ENCODE results near the gene LIN7B. TPM values are rescaled to one million over a fixed set of nuclear protein-coding genes. Genes with fewer than 3 reads are reported as not detected.
"Not testable (repeated sequence)": the region's sequence is repeated elsewhere in the genome, so short reads cannot be mapped to it uniquely, and the experiment has no call there.

The LIN7B gene
- total and polyA plus RNA-seq, 2 of the 13 experiments (the other 11 are each of a cell fraction or from before 2014, with no cell fraction given): 5.3 to 7.6 TPM

GRCh38 chr19:49126575-49126974, 12.4 kb downstream of the LIN7B start:
- in situ Hi-C loops (cut with HindIII; ENCODE audit: extremely low pct_ligation_motif_present, low pct_unique_long_range_greater_than_20kb): no loop called here
- H3K9ac ChIP-seq (ENCODE audit: insufficient read depth, low read depth, low read length): no peak overlapping the region
- POLR2A ChIA-PET: interaction anchor here (3.2 kb wide), 1 partner anchor 12 kb away, joined by 12 read pairs; the partner anchor contains the start of gene LIN7B
- CTCF ChIA-PET (ENCODE audit: low intra/inter-chr PET ratio, low total read pairs): no interaction called here
- TF ChIP-seq KDM1A (CRISPR knock-in tag; IDR thresholded peaks at IDR 0.05): peak; percentile 57; the same call in 1 of the 2 replicates
- TF ChIP-seq ZNF629 (CRISPR knock-in tag; conservative IDR thresholded peaks at IDR 0.05): peak; percentile 97
- no peak for TF ChIP-seq IKZF4 (CRISPR knock-in tag; IDR thresholded peaks at IDR 0.05; ENCODE audit: borderline replicate concordance, low read depth, not compliant biosample characterization)
- peak; percentile 74 for TF ChIP-seq ZMYM3 (CRISPR knock-in tag; IDR thresholded peaks at IDR 0.05)
- no peak overlapping the region for H3K4me3 ChIP-seq (replicated peaks in 1 of 3; ENCODE audit: insufficient read depth in 1 of 3, low read depth in 2 of 3, low read length in 3 of 3)
- intact Hi-C loops (cut with micrococcal nuclease; ENCODE audit: unreplicated experiment): loop anchor here (5.0 kb wide), 1 partner anchor 71 kb away; no protein-coding TSS in a partner anchor
- H3K36me3 ChIP-seq (replicated peaks in 1 of 2; ENCODE audit: control insufficient read depth in 1 of 2, insufficient read depth in 2 of 2, low read length in 2 of 2): no peaks in the 10 kb centered on the region; a peak in 1 of 5 replicates
- H3K4me2 ChIP-seq (ENCODE audit: low read depth, low read length): no peak overlapping the region
- H2AFZ ChIP-seq (ENCODE audit: low read length): no peak overlapping the region
- BruUV-seq (replicated peaks): no TSS peak
- peaks cover 49% of the 10 kb centered on the region for H3K4me1 ChIP-seq (ENCODE audit: insufficient read depth, low read length)
- no peaks in the 10 kb centered on the region for H4K20me1 ChIP-seq (ENCODE audit: insufficient read depth, low read length)
- WGBS (ENCODE audit: low lambda C conversion rate): 65% methylated on average over 4 of the region's 4 CpGs
- H3K27ac ChIP-seq (ENCODE audit: extremely low read length, insufficient read depth, low read length): no peak overlapping the region
- H3K27me3 ChIP-seq (ENCODE audit: control insufficient read depth in 1 of 2, insufficient read depth in 2 of 2, low read length in 2 of 2): no peaks in the 10 kb centered on the region
- no peaks in the 10 kb centered on the region for H3K9me3 ChIP-seq (ENCODE audit: low read length)
- ATAC-seq (no peak), DNase-seq (ENCODE audit: low spot score) (no peak), FAIRE-seq (no peak)
- H3K79me2 ChIP-seq (ENCODE audit: insufficient read depth, low read length): no peaks in the 10 kb centered on the region

GRCh38 chr19:49127225-49127624, 13.1 kb downstream of the LIN7B start:
- H3K9me3 ChIP-seq (ENCODE audit: low read length); in situ Hi-C loops (cut with HindIII; ENCODE audit: extremely low pct_ligation_motif_present, low pct_unique_long_range_greater_than_20kb); H3K79me2 ChIP-seq (ENCODE audit: insufficient read depth, low read length); H3K36me3 ChIP-seq (replicated peaks in 1 of 2; ENCODE audit: control insufficient read depth in 1 of 2, insufficient read depth in 2 of 2, low read length in 2 of 2); H4K20me1 ChIP-seq (ENCODE audit: insufficient read depth, low read length); FAIRE-seq; BruUV-seq (replicated peaks); H2AFZ ChIP-seq (ENCODE audit: low read length); CTCF ChIA-PET (ENCODE audit: low intra/inter-chr PET ratio, low total read pairs); DNase-seq (ENCODE audit: low spot score); H3K27me3 ChIP-seq (ENCODE audit: control insufficient read depth in 1 of 2, insufficient read depth in 2 of 2, low read length in 2 of 2); H3K9ac ChIP-seq (ENCODE audit: insufficient read depth, low read depth, low read length); ATAC-seq: not testable (repeated sequence)
- Histone ChIP-seq H3K27ac (ENCODE audit: extremely low read length, insufficient read depth, low read length) (peak overlapping the region; percentile 57), H3K4me1 (ENCODE audit: insufficient read depth, low read length) (peaks cover 49% of the 10 kb centered on the region), H3K4me2 (ENCODE audit: low read depth, low read length) (peak overlapping the region; percentile 53), H3K4me3 (replicated peaks in 1 of 3; ENCODE audit: insufficient read depth in 1 of 3, low read depth in 2 of 3, low read length in 3 of 3) (peak overlapping the region in 1 of 3 experiments; percentile 65; a peak in 2 of 6 replicates)
- WGBS (ENCODE audit: low lambda C conversion rate): 93% methylated on average over 12 of the region's 12 CpGs
- intact Hi-C loops (cut with micrococcal nuclease; ENCODE audit: unreplicated experiment): loop anchor here (5.0 kb wide), 1 partner anchor 70 kb away; no protein-coding TSS in a partner anchor
- POLR2A ChIA-PET: interaction anchor here (0.6 to 1.9 kb wide), 14 partner anchors 9 to 420 kb away, joined by 3 to 21 read pairs (median 4); partner anchors contain the start of genes GYS1, LIN7B and RUVBL2

Data from HepG2 (cell line).